Small intestine (tissue), 7 donors: ENCODE results near the gene INPP4B. TPM values are rescaled to one million over a fixed set of nuclear protein-coding genes. Genes with fewer than 3 reads are reported as not detected.

Experiments
- DNase-seq, 2 donors: peaks; one replicate each; pipeline versions ENCODE4 v3.0.0 to v3.0.0-alpha.2; 2013
- FAIRE-seq: peaks from 2 replicates; lab custom pipeline; 2012; peaks lifted over from hg19 to GRCh38; lab: Jason Lieb, UNC
- H3K27ac ChIP-seq, 3 donors: one replicate each; pipeline ENCODE4 v1.5.1; 2013; ENCODE audit warnings: low read length in 2 of 3, mild to moderate bottlenecking in 2 of 3, control low read depth in 1 of 3, inconsistent platforms in 1 of 3, low read depth in 1 of 3, moderate library complexity in 1 of 3
- H3K27me3 ChIP-seq, 3 donors: one replicate each; pipeline ENCODE4 v1.6.1; 2013; ENCODE audit warnings: low read length in 3 of 3, inconsistent platforms in 1 of 3; ENCODE audit not compliant: control insufficient read depth in 3 of 3, insufficient read depth in 3 of 3
- H3K36me3 ChIP-seq, 3 donors: one replicate each; pipeline ENCODE4 v1.6.1; 2013; ENCODE audit warnings: low read length in 3 of 3, inconsistent platforms in 1 of 3, low read depth in 1 of 3, mild to moderate bottlenecking in 1 of 3, moderate library complexity in 1 of 3; ENCODE audit not compliant: control insufficient read depth in 3 of 3, insufficient read depth in 2 of 3
- H3K4me1 ChIP-seq, 3 donors: one replicate each; pipeline ENCODE4 v1.6.1; 2013; ENCODE audit warnings: low read length in 2 of 3, inconsistent platforms in 1 of 3, low read depth in 1 of 3, mild to moderate bottlenecking in 1 of 3, moderate library complexity in 1 of 3; ENCODE audit not compliant: control insufficient read depth in 3 of 3, insufficient read depth in 2 of 3
- H3K4me3 ChIP-seq, 3 donors: one replicate each; pipeline ENCODE4 v1.5.1; 2013; ENCODE audit warnings: low read length in 3 of 3, control low read depth in 1 of 3, inconsistent platforms in 1 of 3, low read depth in 1 of 3, mild to moderate bottlenecking in 1 of 3, moderate library complexity in 1 of 3
- H3K9me3 ChIP-seq, 2 donors: one replicate each; pipeline ENCODE4 v1.6.1; 2013; ENCODE audit warnings: low read depth in 1 of 2, low read length in 1 of 2; ENCODE audit not compliant: control insufficient read depth in 2 of 2, insufficient read depth in 1 of 2
- WGBS, 3 donors: extraction: QIAGEN DNeasy Blood & Tissue Kit; methylation state at CpG; one replicate each; pipeline ENCODE4 v1.1.7; 2013; 5-methylcytosine and 5-hydroxymethylcytosine counted together
- polyA plus RNA-seq, 4 donors: library from polyadenylated mRNA; stranded (reverse) in 3 of 4; unstranded in 1 of 4; fragments of 200-250 nt in 3 of 4; fragments of 120-200 nt in 1 of 4; gene quantifications; one replicate each; pipeline versions ENCODE4 v1.2.1 to v1.2.3, GENCODE V29; 2013
- donor health status: healthy with polysubstance abuse.
- donor health status: control.
- donor health status: control.
- donor health status: Bipolar disorder and iron deficiency.
- donor health status: healthy.

The INPP4B gene
- polyA plus RNA-seq, 4 donors: 2.7 to 6.6 (median 4.2) TPM

- DNase-seq: no peak
- WGBS, 3 donors: 93 to 99% (median 97%) methylated on average over 2 of the region's 2 CpGs
- Histone ChIP-seq H3K36me3 (no peaks in the 10 kb centered on the region), H3K9me3 (no peaks in the 10 kb centered on the region), H3K4me1 (no peaks in the 10 kb centered on the region), H3K27me3 (no peaks in the 10 kb centered on the region), H3K27ac (no peak overlapping the region), H3K4me3 (no peak overlapping the region)
- FAIRE-seq: no peak
These were observed 484.1 kb downstream of the INPP4B start for GRCh38 chr4:142361981-142362380.

- WGBS, 3 donors: 97 to 100% (median 97%) methylated on average over 1 of the region's 1 CpG
- H3K27ac ChIP-seq: no peak overlapping the region
- FAIRE-seq (no peak), DNase-seq (no peak)
- H3K4me3 ChIP-seq: no peak overlapping the region
- no peaks in the 10 kb centered on the region for H3K27me3 ChIP-seq
- no peaks in the 10 kb centered on the region for H3K4me1 ChIP-seq
- H3K36me3 ChIP-seq: no peaks in the 10 kb centered on the region
- no peaks in the 10 kb centered on the region for H3K9me3 ChIP-seq
These were observed 485.4 kb downstream of the INPP4B start for GRCh38 chr4:142360657-142361056.

- FAIRE-seq (no peak), DNase-seq (no peak)
- Histone ChIP-seq H3K4me3 (no peak overlapping the region), H3K27ac (no peak overlapping the region), H3K9me3 (no peaks in the 10 kb centered on the region), H3K36me3 (no peaks in the 10 kb centered on the region), H3K27me3 (no peaks in the 10 kb centered on the region), H3K4me1 (peaks cover 0 to 6% (median 5%) of the 10 kb centered on the region in 3 donors)
- 87 to 94% (median 87%) methylated on average over 4 of the region's 4 CpGs for WGBS, 3 donors
These were observed 487.4 kb downstream of the INPP4B start for GRCh38 chr4:142358656-142359055.

GRCh38 chr4:142356801-142357200, 489.3 kb downstream of the INPP4B start:
- H3K9me3 ChIP-seq: no peaks in the 10 kb centered on the region
- H3K4me1 ChIP-seq: peaks cover 0 to 6% (median 5%) of the 10 kb centered on the region in 3 donors
- no peaks in the 10 kb centered on the region for H3K27me3 ChIP-seq
- DNase-seq: no peak
- no peak for FAIRE-seq
- WGBS, 3 donors: 96 to 97% (median 97%) methylated on average over 1 of the region's 1 CpG
- no peaks in the 10 kb centered on the region for H3K36me3 ChIP-seq
- no peak overlapping the region for H3K4me3 ChIP-seq
- no peak overlapping the region for H3K27ac ChIP-seq

- H3K4me1 ChIP-seq: peaks cover 0 to 6% (median 5%) of the 10 kb centered on the region in 3 donors
- no peak for FAIRE-seq
- H3K4me3 ChIP-seq: no peak overlapping the region
- no peaks in the 10 kb centered on the region for H3K36me3 ChIP-seq
- H3K27me3 ChIP-seq: no peaks in the 10 kb centered on the region
- H3K9me3 ChIP-seq: no peaks in the 10 kb centered on the region
- no peak for DNase-seq
- no peak overlapping the region for H3K27ac ChIP-seq
These were observed 489.9 kb downstream of the INPP4B start for GRCh38 chr4:142356118-142356759.

GRCh38 chr4:142355421-142355930, 490.6 kb downstream of the INPP4B start:
- FAIRE-seq: no peak
- no peaks in the 10 kb centered on the region for H3K36me3 ChIP-seq
- WGBS, 3 donors: 7 to 36% (median 9%) methylated on average over 1 of the region's 1 CpG
- H3K4me1 ChIP-seq: peaks cover 0 to 6% (median 5%) of the 10 kb centered on the region in 3 donors
- no peaks in the 10 kb centered on the region for H3K9me3 ChIP-seq
- DNase-seq: no peak
- H3K4me3 ChIP-seq: no peak overlapping the region
- no peak overlapping the region for H3K27ac ChIP-seq
- no peaks in the 10 kb centered on the region for H3K27me3 ChIP-seq

GRCh38 chr4:142354794-142355420, 491.2 kb downstream of the INPP4B start:
- WGBS, 3 donors: 51 to 57% (median 53%) methylated on average over 8 of the region's 8 CpGs
- peak overlapping the region in 1 of 3 donors; percentile 48 for H3K27ac ChIP-seq
- FAIRE-seq: no peak

GRCh38 chr4:142354041-142354440, 492.1 kb downstream of the INPP4B start:
- Histone ChIP-seq H3K4me1 (peaks cover 0 to 6% (median 5%) of the 10 kb centered on the region in 3 donors), H3K27me3 (no peaks in the 10 kb centered on the region), H3K27ac (no peak overlapping the region), H3K36me3 (no peaks in the 10 kb centered on the region), H3K4me3 (no peak overlapping the region), H3K9me3 (no peaks in the 10 kb centered on the region)
- WGBS, 3 donors: 88 to 98% (median 92%) methylated on average over 3 of the region's 3 CpGs
- FAIRE-seq (no peak), DNase-seq (no peak)

More at GRCh38 chr4:142354794-142355420, 491.2 kb downstream of the INPP4B start:
- no peaks in the 10 kb centered on the region for H3K27me3 ChIP-seq
- no peak overlapping the region for H3K4me3 ChIP-seq
- no peaks in the 10 kb centered on the region for H3K36me3 ChIP-seq
- peak in 1 of 2 donors; percentile 31 for DNase-seq
- peaks cover 0 to 6% (median 5%) of the 10 kb centered on the region in 3 donors for H3K4me1 ChIP-seq
- no peaks in the 10 kb centered on the region for H3K9me3 ChIP-seq
